IMR-90 (cell line): ENCODE measurements around the gene SLC51A. TPM values are rescaled to one million over a fixed set of nuclear protein-coding genes. Genes with fewer than 3 reads are reported as not detected.

ENCODE experiments used
- ATAC-seq: fragments of 200-7000 bp; cut with Tn5 transposase; 2 replicates; pipeline ENCODE4 v1.9.1; 2020; ENCODE audit warnings: low read depth, mild to moderate bottlenecking, moderate library complexity
- BruUV-seq: library from RNA; stranded (reverse); fragments of 400-500 nt; replicated peaks from 2 replicates; lab custom pipeline; 2021; lab: Mats Ljungman, UMichigan
- CTCF ChIA-PET: fragments of 300-600 bp; formaldehyde crosslinking; extraction: SDS; loops from one replicate; lab custom pipeline; 2021; ENCODE audit warnings: antibody characterized with exemption; lab: Yijun Ruan, JAX
- POLR2A ChIA-PET: fragments of 300-600 bp; sonication (Branson Sonifier 250); formaldehyde crosslinking; loops from one replicate; lab custom pipeline; 2022; ENCODE audit warnings: antibody characterized with exemption; ENCODE audit not compliant: unreplicated experiment; lab: Charles Lee
- DNase-seq: peaks from one replicate; pipeline ENCODE4 v3.0.0; 2013
- H2AFZ ChIP-seq: replicated peaks from 2 replicates; pipeline ENCODE3; 2013; ENCODE audit warnings: low read length, mild to moderate bottlenecking; ENCODE audit not compliant: poor library complexity
- H2AK5ac ChIP-seq: 2 replicates; pipeline ENCODE4 v1.6.1; 2013; ENCODE audit warnings: low read depth, low read length, inconsistent platforms
- H2AK9ac ChIP-seq: replicated peaks from 2 replicates; pipeline ENCODE3; 2013; ENCODE audit warnings: mild to moderate bottlenecking, low read depth, low read length, moderate library complexity; ENCODE audit not compliant: poor library complexity
- H2BK120ac ChIP-seq: 2 replicates; pipeline ENCODE4 v1.6.1; 2013; ENCODE audit warnings: low read depth, low read length, inconsistent platforms
- H2BK15ac ChIP-seq: 3 replicates; pipeline ENCODE4 v1.6.1; 2013; ENCODE audit warnings: low read depth, low read length, inconsistent platforms
- H2BK20ac ChIP-seq: 2 replicates; pipeline ENCODE4 v1.6.1; 2013; ENCODE audit warnings: low read depth, mild to moderate bottlenecking, inconsistent platforms, low read length, moderate library complexity
- H2BK5ac ChIP-seq: 2 replicates; pipeline ENCODE4 v1.6.1; 2013; ENCODE audit warnings: mild to moderate bottlenecking, low read depth, low read length, inconsistent platforms; ENCODE audit not compliant: poor library complexity, severe bottlenecking
- H3K14ac ChIP-seq: replicated peaks from 2 replicates; pipeline ENCODE4 v1.6.1; 2013; ENCODE audit warnings: low read depth, low read length, inconsistent platforms
- H3K18ac ChIP-seq: 2 replicates; pipeline ENCODE4 v1.6.1; 2013; ENCODE audit warnings: low read depth, low read length, control low read depth
- H3K23ac ChIP-seq: 2 replicates; pipeline ENCODE4 v1.6.1; 2013; ENCODE audit warnings: low read depth, low read length, inconsistent platforms
- H3K27ac ChIP-seq: 2 replicates; pipeline ENCODE4 v1.5.1; 2013; ENCODE audit warnings: mild to moderate bottlenecking, control low read depth, low read length; ENCODE audit not compliant: insufficient read depth
- H3K27me3 ChIP-seq: 2 replicates; pipeline ENCODE4 v1.6.1; 2013; ENCODE audit warnings: low read length; ENCODE audit not compliant: control insufficient read depth, insufficient read depth
- H3K36me3 ChIP-seq: 2 replicates; pipeline ENCODE4 v1.6.1; 2013; ENCODE audit warnings: low read length, mixed read lengths; ENCODE audit not compliant: control insufficient read depth, insufficient read depth
- H3K4ac ChIP-seq: 2 replicates; pipeline ENCODE4 v1.6.1; 2013; ENCODE audit warnings: low read depth, low read length, inconsistent platforms
- H3K4me1 ChIP-seq: 2 replicates; pipeline ENCODE4 v1.6.1; 2013; ENCODE audit warnings: low read length, mixed read lengths; ENCODE audit not compliant: control insufficient read depth, insufficient read depth
- H3K4me2 ChIP-seq: 2 replicates; pipeline ENCODE4 v1.6.1; 2013; ENCODE audit warnings: low read depth, mild to moderate bottlenecking, control low read depth, low read length, moderate library complexity
- H3K4me3 ChIP-seq: 2 replicates; pipeline ENCODE4 v1.5.1; 2013; ENCODE audit warnings: low read depth, mild to moderate bottlenecking, control low read depth, low read length, moderate library complexity; ENCODE audit not compliant: insufficient read depth
- H3K56ac ChIP-seq: 2 replicates; pipeline ENCODE4 v1.6.1; 2013; ENCODE audit warnings: low read length, inconsistent platforms; ENCODE audit not compliant: insufficient read depth; ENCODE audit errors: extremely low read depth
- H3K79me1 ChIP-seq, 2 experiments: 2 replicates each; pipeline ENCODE4 v1.6.1; 2013; ENCODE audit warnings: low read length in 2 of 2, inconsistent platforms in 1 of 2, low read depth in 1 of 2
- H3K9ac ChIP-seq: 2 replicates; pipeline ENCODE4 v1.6.1; 2013; ENCODE audit warnings: low read depth, low read length, control low read depth
- H3K9me1 ChIP-seq: 2 replicates; pipeline ENCODE4 v1.6.1; 2013; ENCODE audit warnings: low read length, inconsistent platforms; ENCODE audit not compliant: insufficient read depth
- H3K9me3 ChIP-seq: 2 replicates; pipeline ENCODE4 v1.6.1; 2013; ENCODE audit warnings: low read length; ENCODE audit not compliant: control insufficient read depth, insufficient read depth
- H4K20me1 ChIP-seq: 2 replicates; pipeline ENCODE4 v1.6.1; 2013; ENCODE audit warnings: low read length, inconsistent platforms; ENCODE audit not compliant: insufficient read depth
- H4K5ac ChIP-seq: 2 replicates; pipeline ENCODE4 v1.6.1; 2013; ENCODE audit warnings: mild to moderate bottlenecking, low read depth, low read length, control low read depth
- H4K8ac ChIP-seq, 2 experiments: 2 replicates each; pipeline ENCODE4 v1.6.1; 2013; ENCODE audit warnings: low read depth in 2 of 2, low read length in 2 of 2, control low read depth in 1 of 2, inconsistent platforms in 1 of 2
- H4K91ac ChIP-seq: 2 replicates; pipeline ENCODE4 v1.6.1; 2013; ENCODE audit warnings: low read depth, low read length, inconsistent platforms; ENCODE audit not compliant: insufficient read depth
- BHLHE40 ChIP-seq: fragments of 150-350 bp; IDR thresholded peaks from 2 replicates; pipeline ENCODE4 v1.6.1; 2016; ENCODE audit warnings: mild to moderate bottlenecking, low read depth, low read length
- CEBPB ChIP-seq: IDR thresholded peaks from 2 replicates; pipeline ENCODE4 v1.6.1; 2012; ENCODE audit warnings: low read depth, low read length, improper control_type of control experiment
- CHD1 ChIP-seq: IDR thresholded peaks from 2 replicates; pipeline ENCODE4 v1.6.1; 2012; ENCODE audit warnings: low read depth, low read length, improper control_type of control experiment
- FOS ChIP-seq: fragments of 150-350 bp; IDR thresholded peaks from 2 replicates; pipeline ENCODE4 v1.6.1; 2016; ENCODE audit warnings: low read depth, low read length
- MAFK ChIP-seq: IDR thresholded peaks from 2 replicates; pipeline ENCODE4 v1.6.1; 2012; ENCODE audit warnings: low read depth, low read length, improper control_type of control experiment
- MAZ ChIP-seq: IDR thresholded peaks from 2 replicates; pipeline ENCODE4 v1.6.1; 2012; ENCODE audit warnings: low read depth, mild to moderate bottlenecking, low read length, improper control_type of control experiment, moderate library complexity, borderline replicate concordance
- MXI1 ChIP-seq: IDR thresholded peaks from 2 replicates; pipeline ENCODE4 v1.6.1; 2012; ENCODE audit warnings: low read depth, mild to moderate bottlenecking, low read length, moderate library complexity, borderline replicate concordance
- NFE2L2 ChIP-seq: fragments of 150-350 bp; IDR thresholded peaks from 2 replicates; pipeline ENCODE4 v1.6.1; 2016; ENCODE audit warnings: low read depth, mild to moderate bottlenecking, low read length
- POLR2A ChIP-seq: IDR thresholded peaks from 2 replicates; pipeline ENCODE4 v1.6.1; 2012; ENCODE audit warnings: mild to moderate bottlenecking, low read depth, low read length
- RAD21 ChIP-seq: IDR thresholded peaks from 2 replicates; pipeline ENCODE4 v1.6.1; 2012; ENCODE audit warnings: low read length, improper control_type of control experiment
- RCOR1 ChIP-seq: IDR thresholded peaks from 2 replicates; pipeline ENCODE4 v1.6.1; 2012; ENCODE audit warnings: mild to moderate bottlenecking, low read length, improper control_type of control experiment; ENCODE audit not compliant: insufficient replicate concordance
- RFX5 ChIP-seq: IDR thresholded peaks from 2 replicates; pipeline ENCODE4 v1.8.0; 2012; ENCODE audit warnings: low read depth, mild to moderate bottlenecking, low read length, moderate library complexity
- SMC3 ChIP-seq: fragments of 150-350 bp; IDR thresholded peaks from 2 replicates; pipeline ENCODE4 v1.6.1; 2016; ENCODE audit warnings: low read depth, mild to moderate bottlenecking, antibody characterized with exemption, low read length, moderate library complexity
- USF2 ChIP-seq: fragments of 150-350 bp; IDR thresholded peaks from 2 replicates; pipeline ENCODE4 v1.6.1; 2017; ENCODE audit warnings: mild to moderate bottlenecking, antibody characterized with exemption, low read length, low read depth
- WGBS, 2 experiments: methylation state at CpG; one replicate each; pipeline versions ENCODE4 v1.1.5 to v1.1.7; 2013; ENCODE audit warnings: missing lambda C conversion rate in 2 of 2; ENCODE audit not compliant: insufficient read length in 1 of 2; ENCODE audit errors: extremely low coverage in 2 of 2; 5-methylcytosine and 5-hydroxymethylcytosine counted together
- dilution Hi-C: fragments of 300-500 bp; cut with HindIII; formaldehyde crosslinking; loops from one replicate; pipeline ENCODE4 v1.14.3; 2018; ENCODE audit warnings: low sequenced_read_pairs; ENCODE audit not compliant: unreplicated experiment
- in situ Hi-C: fragments of 300-500 bp; cut with MboI; formaldehyde crosslinking; loops from 3 replicates; pipeline ENCODE4 v1.14.3; 2019; ENCODE audit warnings: low sequenced_read_pairs, inconsistent platforms, mixed read lengths
- intact Hi-C: fragments of 100-400 bp; cut with micrococcal nuclease; formaldehyde crosslinking; loops from 2 replicates; pipeline ENCODE4 v1.10.0; 2022
- polyA plus RNA-seq, 3 experiments: library from polyadenylated mRNA; depleted of rRNA; stranded (reverse); fragments of >200 nt; gene quantifications; 2 replicates each; pipeline ENCODE4 v1.2.3, GENCODE V29; 2012; ENCODE audit warnings: low replicate concordance in 1 of 3
- total RNA-seq: library from RNA; depleted of rRNA; stranded (reverse); fragments of >200 nt; gene quantifications from 2 replicates; pipeline ENCODE4 v1.2.3, GENCODE V29; 2012
- TF ChIP-seq, protein P1 (sequence below): conservative IDR thresholded peaks from 2 replicates; pipeline ENCODE4 v1.5.1; 2012; ENCODE audit warnings: mild to moderate bottlenecking, low read depth, low read length, improper control_type of control experiment
- TF ChIP-seq, protein P2 (sequence below): fragments of 150-350 bp; IDR thresholded peaks from 2 replicates; pipeline ENCODE4 v1.6.1; 2016; ENCODE audit warnings: low read depth, mild to moderate bottlenecking, low read length, moderate library complexity, borderline replicate concordance

The SLC51A gene
- total and polyA plus RNA-seq, 2 of the 4 experiments (the other 2 are of a cell fraction) = not detected

DNA sequence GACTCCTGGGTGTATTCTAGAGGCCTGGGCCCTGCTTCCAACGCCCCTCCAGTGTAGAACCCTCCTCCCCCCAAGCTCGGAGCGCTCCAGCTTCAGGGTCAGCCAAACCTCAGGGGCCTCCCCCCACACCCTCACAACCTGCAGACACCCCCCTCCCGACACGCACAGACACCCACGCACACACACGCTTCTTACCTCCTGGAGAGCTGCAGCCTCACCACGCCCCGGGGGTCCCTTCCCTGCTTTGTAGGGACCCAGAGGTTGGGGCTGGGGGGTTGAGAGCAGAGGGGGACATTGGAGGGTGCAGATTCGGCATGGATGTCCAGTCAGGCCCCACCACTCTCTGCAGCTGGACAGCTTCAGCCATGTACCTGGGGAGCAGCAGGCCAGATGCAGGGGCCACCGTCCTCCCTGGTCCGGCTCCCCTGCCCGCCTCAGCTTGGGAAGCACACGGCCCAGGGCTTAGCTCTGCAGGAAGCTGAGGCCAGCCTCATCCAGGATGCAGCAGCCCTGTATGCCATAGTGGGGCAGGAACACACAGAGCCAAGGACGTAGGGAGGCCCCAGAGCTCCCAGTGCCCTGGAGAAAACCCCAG lies 18.2 kb upstream of the SLC51A start:
- no peak for DNase-seq
- Histone ChIP-seq H3K79me1 (no peaks in the 10 kb centered on the region), H3K18ac (no peak overlapping the region), H4K8ac (no peak overlapping the region), H3K23ac (no peak overlapping the region), H3K9me1 (no peaks in the 10 kb centered on the region), H2BK20ac (no peak overlapping the region), H3K4ac (no peak overlapping the region), H3K36me3 (no peaks in the 10 kb centered on the region), H2BK5ac (no peak overlapping the region), H3K14ac (no peak overlapping the region), H4K91ac (no peak overlapping the region), H2AFZ (no peak overlapping the region), H4K5ac (no peak overlapping the region), H3K9me3 (no peaks in the 10 kb centered on the region), H3K4me3 (no peak overlapping the region), H3K4me1 (no peaks in the 10 kb centered on the region), H2BK120ac (no peak overlapping the region), H3K27ac (no peak overlapping the region), H2AK5ac (no peak overlapping the region), H2BK15ac (no peak overlapping the region), H4K20me1 (no peaks in the 10 kb centered on the region), H2AK9ac (no peak overlapping the region), H3K27me3 (no peaks in the 10 kb centered on the region; the same call in 1 of the 2 replicates), H3K9ac (no peak overlapping the region), H3K56ac (no peak overlapping the region), H3K4me2 (no peak overlapping the region)
- intact Hi-C loops = loop anchor here (5.0 kb wide), 1 partner anchor 346 kb away; no protein-coding TSS in a partner anchor
- TF ChIP-seq CHD1 (no peak), BHLHE40 (no peak), RAD21 (no peak), POLR2A (no peak), USF2 (no peak), MAZ (no peak), SMC3 (no peak), NFE2L2 (no peak), RCOR1 (no peak), FOS (no peak), MXI1 (no peak), RFX5 (no peak), CEBPB (no peak), MAFK (no peak)
- TF ChIP-seq, protein P1, sequence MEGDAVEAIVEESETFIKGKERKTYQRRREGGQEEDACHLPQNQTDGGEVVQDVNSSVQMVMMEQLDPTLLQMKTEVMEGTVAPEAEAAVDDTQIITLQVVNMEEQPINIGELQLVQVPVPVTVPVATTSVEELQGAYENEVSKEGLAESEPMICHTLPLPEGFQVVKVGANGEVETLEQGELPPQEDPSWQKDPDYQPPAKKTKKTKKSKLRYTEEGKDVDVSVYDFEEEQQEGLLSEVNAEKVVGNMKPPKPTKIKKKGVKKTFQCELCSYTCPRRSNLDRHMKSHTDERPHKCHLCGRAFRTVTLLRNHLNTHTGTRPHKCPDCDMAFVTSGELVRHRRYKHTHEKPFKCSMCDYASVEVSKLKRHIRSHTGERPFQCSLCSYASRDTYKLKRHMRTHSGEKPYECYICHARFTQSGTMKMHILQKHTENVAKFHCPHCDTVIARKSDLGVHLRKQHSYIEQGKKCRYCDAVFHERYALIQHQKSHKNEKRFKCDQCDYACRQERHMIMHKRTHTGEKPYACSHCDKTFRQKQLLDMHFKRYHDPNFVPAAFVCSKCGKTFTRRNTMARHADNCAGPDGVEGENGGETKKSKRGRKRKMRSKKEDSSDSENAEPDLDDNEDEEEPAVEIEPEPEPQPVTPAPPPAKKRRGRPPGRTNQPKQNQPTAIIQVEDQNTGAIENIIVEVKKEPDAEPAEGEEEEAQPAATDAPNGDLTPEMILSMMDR = no peak
- TF ChIP-seq, protein P2, sequence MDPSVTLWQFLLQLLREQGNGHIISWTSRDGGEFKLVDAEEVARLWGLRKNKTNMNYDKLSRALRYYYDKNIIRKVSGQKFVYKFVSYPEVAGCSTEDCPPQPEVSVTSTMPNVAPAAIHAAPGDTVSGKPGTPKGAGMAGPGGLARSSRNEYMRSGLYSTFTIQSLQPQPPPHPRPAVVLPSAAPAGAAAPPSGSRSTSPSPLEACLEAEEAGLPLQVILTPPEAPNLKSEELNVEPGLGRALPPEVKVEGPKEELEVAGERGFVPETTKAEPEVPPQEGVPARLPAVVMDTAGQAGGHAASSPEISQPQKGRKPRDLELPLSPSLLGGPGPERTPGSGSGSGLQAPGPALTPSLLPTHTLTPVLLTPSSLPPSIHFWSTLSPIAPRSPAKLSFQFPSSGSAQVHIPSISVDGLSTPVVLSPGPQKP = no peak
- WGBS, 2 experiments = 50% methylated on average over 6 of the region's 15 CpGs; no CpG with 5 or more reads in 1 of the 2 experiments
- no TSS peak for BruUV-seq
- POLR2A ChIA-PET = no interaction called here
- in situ Hi-C loops = no loop called here
- no peak for ATAC-seq
- CTCF ChIA-PET = interaction anchor here (0.8 to 1.5 kb wide), 2 partner anchors 40 to 125 kb away, joined by 3 to 4 read pairs; no protein-coding TSS in a partner anchor
- dilution Hi-C loops = loop anchor here (25.0 kb wide), 1 partner anchor 136 kb away; no protein-coding TSS in a partner anchor
